Measurements from ENCODE around the gene DOCK11. TPM values are rescaled to one million over a fixed set of nuclear protein-coding genes. Genes with fewer than 3 reads are reported as not detected.

The DOCK11 gene
- total RNA-seq, 4 donors from 2014 or later = 6.4 to 16.4 (median 9.8) TPM

- Histone ChIP-seq H3K9me3 (no peaks in the 10 kb centered on the region), H3K27me3 (no peaks in the 10 kb centered on the region), H3K27ac (peak overlapping the region in 3 of 4 donors; percentile 26 to 51 (median 35)), H3K4me3 (no peak overlapping the region), H3K36me3 (no peaks in the 10 kb centered on the region), H3K4me1 (peaks cover 0 to 4% (median 2%) of the 10 kb centered on the region in 4 donors)
- intact Hi-C loops (cut with DNase I; ENCODE audit: low total_unique reads) = no loop called here
- WGBS, 2 donors (ENCODE audit: low coverage in 1 of 2) = 53% methylated on average over 2 of the region's 2 CpGs; no CpG with 5 or more reads in 1 of the 2 donors
- TF ChIP-seq POLR2A (IDR thresholded peaks at IDR 0.05) (no peak), POLR2AphosphoS5 (IDR thresholded peaks at IDR 0.05) (no peak), EP300 (IDR thresholded peaks at IDR 0.05; ENCODE audit: low read depth) (no peak), CTCF (IDR thresholded peaks at IDR 0.05) (no peak)
- no peak for DNase-seq
- in situ Hi-C loops (cut with MboI; ENCODE audit: low pct_ligation_motif_present in 1 of 4, low pct_unique_long_range_greater_than_20kb in 1 of 4, low sequenced_read_pairs in 3 of 4) = no loop called here
Observed at GRCh38 chrX:118677318-118677717, 181.7 kb downstream of the DOCK11 start.

GRCh38 chrX:118679290-118679689 lies 183.7 kb downstream of the DOCK11 start:
- WGBS, 2 donors (ENCODE audit: low coverage in 1 of 2) = 84% methylated on average over 1 of the region's 1 CpG; no CpG with 5 or more reads in 1 of the 2 donors
- TF ChIP-seq CTCF (IDR thresholded peaks at IDR 0.05) (no peak), POLR2A (IDR thresholded peaks at IDR 0.05) (no peak), POLR2AphosphoS5 (IDR thresholded peaks at IDR 0.05) (no peak), EP300 (IDR thresholded peaks at IDR 0.05; ENCODE audit: low read depth) (no peak)
- in situ Hi-C loops (cut with MboI; ENCODE audit: low pct_ligation_motif_present in 1 of 4, low pct_unique_long_range_greater_than_20kb in 1 of 4, low sequenced_read_pairs in 3 of 4) (no loop called here), intact Hi-C loops (cut with DNase I; ENCODE audit: low total_unique reads) (no loop called here)
- DNase-seq = no peak
- no peaks in the 10 kb centered on the region for H3K36me3 ChIP-seq
- peaks cover 0 to 4% (median 2%) of the 10 kb centered on the region in 4 donors for H3K4me1 ChIP-seq
- no peak overlapping the region for H3K4me3 ChIP-seq
- H3K27me3 ChIP-seq = no peaks in the 10 kb centered on the region
- H3K27ac ChIP-seq = no peak overlapping the region
- H3K9me3 ChIP-seq = no peaks in the 10 kb centered on the region

GRCh38 chrX:118682258-118683014 lies 186.8 kb downstream of the DOCK11 start:
- no peak for TF ChIP-seq CTCF (IDR thresholded peaks at IDR 0.05)
- TF ChIP-seq EP300 (IDR thresholded peaks at IDR 0.05; ENCODE audit: low read depth) = no peak
- TF ChIP-seq POLR2A (IDR thresholded peaks at IDR 0.05) = no peak
- no peak for TF ChIP-seq POLR2AphosphoS5 (IDR thresholded peaks at IDR 0.05)
- Histone ChIP-seq H3K9me3 (no peaks in the 10 kb centered on the region), H3K36me3 (no peaks in the 10 kb centered on the region), H3K4me3 (no peak overlapping the region), H3K4me1 (peaks cover 0 to 4% (median 0%) of the 10 kb centered on the region in 4 donors), H3K27ac (peak overlapping the region in 2 of 4 donors; percentile 26 to 41), H3K27me3 (no peaks in the 10 kb centered on the region)
- no peak for DNase-seq
- 20 to 35% methylated on average over 1 to 2 of the region's 2 CpGs for WGBS, 2 donors (ENCODE audit: low coverage in 1 of 2)
- in situ Hi-C loops (cut with MboI; ENCODE audit: low pct_ligation_motif_present in 1 of 4, low pct_unique_long_range_greater_than_20kb in 1 of 4, low sequenced_read_pairs in 3 of 4) = no loop called here
- intact Hi-C loops (cut with DNase I; ENCODE audit: low total_unique reads) = no loop called here

GRCh38 chrX:118685393-118685792 lies 189.8 kb downstream of the DOCK11 start:
- intact Hi-C loops (cut with DNase I; ENCODE audit: low total_unique reads) = no loop called here
- H3K27ac ChIP-seq = no peak overlapping the region
- no peaks in the 10 kb centered on the region for H3K27me3 ChIP-seq
- TF ChIP-seq POLR2A (IDR thresholded peaks at IDR 0.05) (no peak), CTCF (IDR thresholded peaks at IDR 0.05) (no peak), EP300 (IDR thresholded peaks at IDR 0.05; ENCODE audit: low read depth) (no peak), POLR2AphosphoS5 (IDR thresholded peaks at IDR 0.05) (no peak)
- H3K4me3 ChIP-seq = no peak overlapping the region
- in situ Hi-C loops (cut with MboI; ENCODE audit: low pct_ligation_motif_present in 1 of 4, low pct_unique_long_range_greater_than_20kb in 1 of 4, low sequenced_read_pairs in 3 of 4) = no loop called here
- DNase-seq = no peak
- no peaks in the 10 kb centered on the region for H3K4me1 ChIP-seq
- 60 to 63% methylated on average over 2 to 3 of the region's 3 CpGs for WGBS, 2 donors (ENCODE audit: low coverage in 1 of 2)
- no peaks in the 10 kb centered on the region for H3K9me3 ChIP-seq
- no peaks in the 10 kb centered on the region for H3K36me3 ChIP-seq
